ENCODE data around the gene HTT. TPM values are rescaled to one million over a fixed set of nuclear protein-coding genes. Genes with fewer than 3 reads are reported as not detected.
"Not testable (repeated sequence)": the region's sequence is repeated elsewhere in the genome, so short reads cannot be mapped to it uniquely, and the experiment has no call there.

The HTT gene
- total and polyA plus RNA-seq, 4 donors, result 38.9 to 51.5 (median 40.9) TPM

DNA sequence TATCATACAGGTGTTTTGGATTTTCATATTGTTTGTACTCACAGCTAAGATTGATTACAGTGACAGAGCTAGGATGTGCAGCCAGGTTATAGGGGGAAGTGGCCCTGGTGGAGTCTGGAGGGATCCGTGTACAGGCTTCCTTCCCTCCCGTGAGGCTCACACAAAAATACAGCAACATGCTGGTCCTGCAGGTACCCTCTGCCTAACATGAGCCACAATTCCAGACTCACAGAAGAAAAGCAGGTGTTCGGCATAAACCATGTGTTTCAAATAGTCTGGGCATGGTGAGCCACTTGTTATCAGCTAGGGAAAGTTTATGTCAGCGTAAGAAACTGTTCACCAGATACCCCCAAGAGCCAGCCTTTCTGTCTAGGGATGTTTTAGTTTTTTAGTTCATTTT is 82.9 kb downstream of the HTT start:
- H3K27me3 ChIP-seq (ENCODE audit: control insufficient read depth, insufficient read depth, low read length), result no peaks in the 10 kb centered on the region
- no CpG with 5 or more reads among the region's 4 CpGs for WGBS (ENCODE audit: insufficient coverage)
- no peak overlapping the region for H3K27ac ChIP-seq (ENCODE audit: low read depth, low read length)
- no peak for DNase-seq (ENCODE audit: low read depth in 4 of 6, low spot score in 6 of 6)
- H3K9me3 ChIP-seq (ENCODE audit: control insufficient read depth, insufficient read depth, low read length), result no peaks in the 10 kb centered on the region
- no peaks in the 10 kb centered on the region for H3K4me1 ChIP-seq (ENCODE audit: control insufficient read depth, insufficient read depth, low read length)
- no peak overlapping the region for H3K4me3 ChIP-seq (ENCODE audit: low read depth, low read length)
- H3K36me3 ChIP-seq (ENCODE audit: control insufficient read depth, insufficient read depth, low read length), result peaks cover 55% of the 10 kb centered on the region

DNA sequence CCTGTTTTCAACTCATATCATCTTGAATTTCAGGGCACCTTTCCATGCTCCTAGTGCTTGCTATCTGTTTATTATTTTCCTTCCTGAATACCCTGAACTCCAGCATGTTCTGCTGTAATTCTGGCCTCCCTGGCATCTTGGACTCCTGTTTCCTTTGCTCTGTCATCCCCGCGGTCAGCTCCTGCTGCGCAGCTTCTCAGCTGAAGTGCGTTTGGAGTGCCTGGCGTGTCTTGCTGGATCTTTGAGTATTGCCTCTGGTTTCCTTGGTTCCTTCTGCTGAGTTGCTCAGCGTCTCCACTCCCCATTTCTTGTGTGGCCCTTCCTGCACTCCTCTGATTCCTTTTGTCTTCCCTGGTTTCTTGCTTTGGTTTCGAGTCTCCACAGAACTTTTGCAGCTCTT is 84.4 kb downstream of the HTT start:
- peaks cover 40% of the 10 kb centered on the region for H3K36me3 ChIP-seq (ENCODE audit: control insufficient read depth, insufficient read depth, low read length)
- no peaks in the 10 kb centered on the region for H3K27me3 ChIP-seq (ENCODE audit: control insufficient read depth, insufficient read depth, low read length)
- no peak overlapping the region for H3K4me3 ChIP-seq (ENCODE audit: low read depth, low read length)
- H3K4me1 ChIP-seq (ENCODE audit: control insufficient read depth, insufficient read depth, low read length), result no peaks in the 10 kb centered on the region
- no peak for DNase-seq (ENCODE audit: low read depth in 4 of 6, low spot score in 6 of 6)
- 92% methylated on average over 7 of the region's 7 CpGs for WGBS (ENCODE audit: insufficient coverage)
- no peak overlapping the region for H3K27ac ChIP-seq (ENCODE audit: low read depth, low read length)
- no peaks in the 10 kb centered on the region for H3K9me3 ChIP-seq (ENCODE audit: control insufficient read depth, insufficient read depth, low read length)

DNA sequence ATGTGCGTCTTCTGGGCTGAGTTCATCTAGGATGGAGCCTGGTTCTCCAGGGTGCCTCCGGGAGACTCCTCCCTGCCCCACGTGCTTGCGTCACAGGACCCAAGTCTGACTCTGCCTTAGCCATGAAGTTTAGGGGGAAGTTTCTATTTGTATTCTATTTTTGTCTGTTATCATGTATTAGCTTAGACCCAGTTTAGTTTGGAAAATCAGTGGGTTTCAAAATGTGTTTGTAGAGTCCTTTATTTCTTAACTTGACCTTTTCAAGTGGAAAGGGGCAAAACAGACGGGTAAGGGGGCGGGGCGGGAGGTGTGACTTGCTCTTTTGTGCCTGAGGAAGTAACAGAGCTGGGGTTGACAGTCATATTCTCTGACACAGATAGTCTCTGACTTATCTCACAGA is 86.0 kb downstream of the HTT start:
- H3K36me3 ChIP-seq (ENCODE audit: control insufficient read depth, insufficient read depth, low read length), result peaks cover 27% of the 10 kb centered on the region

DNA sequence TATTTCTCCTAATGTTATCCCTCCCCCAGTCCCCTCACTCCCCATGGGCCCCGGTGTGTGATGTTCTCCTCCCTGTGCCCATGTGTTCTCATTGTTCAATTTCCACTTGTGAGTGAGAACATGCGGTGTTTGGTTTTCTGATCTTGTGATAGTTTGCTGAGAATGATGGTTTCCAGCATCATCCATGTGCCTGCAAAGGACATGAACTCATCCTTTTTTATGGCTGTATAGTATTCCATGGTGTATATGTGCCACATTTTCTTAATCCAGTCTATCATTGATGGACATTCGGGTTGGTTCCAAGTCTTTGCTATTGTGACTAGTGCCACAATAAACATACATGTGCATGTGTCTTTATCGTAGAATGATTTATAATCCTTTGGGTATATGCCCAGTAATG is 86.6 kb downstream of the HTT start:
- H3K27me3 ChIP-seq (ENCODE audit: control insufficient read depth, insufficient read depth, low read length); H3K4me1 ChIP-seq (ENCODE audit: control insufficient read depth, insufficient read depth, low read length); H3K4me3 ChIP-seq (ENCODE audit: low read depth, low read length); H3K27ac ChIP-seq (ENCODE audit: low read depth, low read length); DNase-seq (ENCODE audit: low read depth in 4 of 6, low spot score in 6 of 6); H3K9me3 ChIP-seq (ENCODE audit: control insufficient read depth, insufficient read depth, low read length): not testable (repeated sequence)
- 100% methylated on average over 1 of the region's 4 CpGs for WGBS (ENCODE audit: insufficient coverage)
- peaks cover 21% of the 10 kb centered on the region for H3K36me3 ChIP-seq (ENCODE audit: control insufficient read depth, insufficient read depth, low read length)

More for the DNA sequence above, 86.0 kb downstream of the HTT start:
- H3K27ac ChIP-seq (ENCODE audit: low read depth, low read length), result no peak overlapping the region
- H3K27me3 ChIP-seq (ENCODE audit: control insufficient read depth, insufficient read depth, low read length), result no peaks in the 10 kb centered on the region
- no peaks in the 10 kb centered on the region for H3K4me1 ChIP-seq (ENCODE audit: control insufficient read depth, insufficient read depth, low read length)
- no peak for DNase-seq (ENCODE audit: low read depth in 4 of 6, low spot score in 6 of 6)
- no peak overlapping the region for H3K4me3 ChIP-seq (ENCODE audit: low read depth, low read length)
- H3K9me3 ChIP-seq (ENCODE audit: control insufficient read depth, insufficient read depth, low read length), result no peaks in the 10 kb centered on the region
- 93% methylated on average over 6 of the region's 7 CpGs for WGBS (ENCODE audit: insufficient coverage)

DNA sequence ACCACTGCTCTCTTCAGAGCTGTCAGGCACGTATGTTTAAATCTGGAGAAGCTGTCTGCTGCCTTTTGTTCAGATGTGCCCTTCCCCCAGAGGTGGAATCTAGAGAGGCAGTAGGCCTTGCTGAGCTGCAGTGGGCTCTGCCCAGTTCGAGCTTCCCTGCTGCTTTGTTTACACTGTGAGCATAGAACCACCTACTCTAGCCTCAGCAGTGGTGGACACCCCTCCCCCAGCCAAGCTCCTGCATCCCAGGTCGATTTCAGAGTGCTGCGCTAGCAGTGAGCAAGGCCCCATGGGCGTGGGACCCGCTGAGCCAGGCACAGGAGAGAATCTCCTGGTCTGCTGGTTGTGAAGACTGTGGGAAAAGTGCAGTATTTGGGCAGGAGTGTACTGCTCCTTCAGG is 92.0 kb downstream of the HTT start:
- H3K27ac ChIP-seq (ENCODE audit: low read depth, low read length); H3K4me1 ChIP-seq (ENCODE audit: control insufficient read depth, insufficient read depth, low read length); H3K4me3 ChIP-seq (ENCODE audit: low read depth, low read length); H3K27me3 ChIP-seq (ENCODE audit: control insufficient read depth, insufficient read depth, low read length); DNase-seq (ENCODE audit: low read depth in 4 of 6, low spot score in 6 of 6); H3K9me3 ChIP-seq (ENCODE audit: control insufficient read depth, insufficient read depth, low read length): not testable (repeated sequence)
- H3K36me3 ChIP-seq (ENCODE audit: control insufficient read depth, insufficient read depth, low read length), result peaks cover 13% of the 10 kb centered on the region
- 73% methylated on average over 5 of the region's 6 CpGs for WGBS (ENCODE audit: insufficient coverage)

DNA sequence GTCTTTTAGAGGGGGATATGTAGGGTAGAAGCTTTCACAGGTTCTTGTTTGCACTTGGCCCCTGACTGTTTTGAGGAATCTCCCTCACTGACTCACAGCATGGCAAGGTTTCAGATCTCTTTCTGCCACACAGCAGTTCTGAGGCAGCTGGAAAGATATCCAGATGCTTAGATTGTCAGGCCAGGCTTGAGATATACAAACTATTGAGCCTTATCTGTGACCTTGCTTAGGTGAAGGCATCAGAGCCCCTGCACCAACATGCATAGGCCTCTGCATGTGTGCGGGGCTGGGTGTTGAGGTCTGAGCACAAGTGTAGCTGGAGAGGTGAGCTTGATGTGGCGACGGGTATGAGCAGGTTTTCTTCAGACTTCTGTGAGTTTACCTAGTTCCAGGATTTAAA is 93.5 kb downstream of the HTT start:
- no peaks in the 10 kb centered on the region for H3K9me3 ChIP-seq (ENCODE audit: control insufficient read depth, insufficient read depth, low read length)
- no peak overlapping the region for H3K27ac ChIP-seq (ENCODE audit: low read depth, low read length)
- H3K36me3 ChIP-seq (ENCODE audit: control insufficient read depth, insufficient read depth, low read length), result peaks cover 18% of the 10 kb centered on the region
- WGBS (ENCODE audit: insufficient coverage), result no CpG with 5 or more reads among the region's 3 CpGs
- no peaks in the 10 kb centered on the region for H3K4me1 ChIP-seq (ENCODE audit: control insufficient read depth, insufficient read depth, low read length)
- H3K4me3 ChIP-seq (ENCODE audit: low read depth, low read length), result no peak overlapping the region
- no peaks in the 10 kb centered on the region for H3K27me3 ChIP-seq (ENCODE audit: control insufficient read depth, insufficient read depth, low read length)
- no peak for DNase-seq (ENCODE audit: low read depth in 4 of 6, low spot score in 6 of 6)

DNA sequence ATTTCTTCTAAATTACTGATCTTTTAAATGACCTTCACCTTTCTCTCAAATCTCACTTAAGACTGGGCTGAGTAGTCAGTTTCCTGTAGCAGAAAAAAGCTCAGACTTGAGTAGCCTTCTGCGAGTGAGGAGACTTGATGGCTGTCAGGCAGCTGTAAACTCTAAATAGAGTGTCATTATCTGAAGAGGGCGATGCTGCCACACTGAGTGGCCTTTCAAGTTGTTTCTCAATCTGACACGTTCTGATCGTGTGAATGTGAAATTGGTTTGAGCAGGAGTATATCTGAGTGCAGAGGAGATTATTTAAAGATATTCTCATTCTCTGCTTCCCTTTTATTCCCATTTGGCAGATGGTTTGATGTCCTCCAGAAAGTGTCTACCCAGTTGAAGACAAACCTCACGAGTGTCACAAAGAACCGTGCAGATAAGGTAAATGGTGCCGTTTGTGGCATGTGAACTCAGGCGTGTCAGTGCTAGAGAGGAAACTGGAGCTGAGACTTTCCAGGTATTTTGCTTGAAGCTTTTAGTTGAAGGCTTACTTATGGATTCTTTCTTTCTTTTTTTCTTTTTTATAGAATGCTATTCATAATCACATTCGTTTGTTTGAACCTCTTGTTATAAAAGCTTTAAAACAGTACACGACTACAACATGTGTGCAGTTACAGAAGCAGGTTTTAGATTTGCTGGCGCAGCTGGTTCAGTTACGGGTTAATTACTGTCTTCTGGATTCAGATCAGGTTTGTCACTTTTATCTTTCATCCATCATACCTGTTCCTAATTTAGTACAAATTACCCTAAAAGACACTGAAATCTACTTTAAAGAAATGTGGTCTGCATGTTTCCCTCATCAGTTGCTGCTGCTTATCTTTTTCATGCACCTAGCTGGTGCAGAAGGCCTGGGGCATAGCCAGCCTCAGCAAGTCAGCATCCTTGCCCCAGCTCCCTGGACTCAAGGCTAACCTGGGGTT is 100.2 kb downstream of the HTT start:
- no peaks in the 10 kb centered on the region for H3K9me3 ChIP-seq (ENCODE audit: control insufficient read depth, insufficient read depth, low read length)
- H3K4me3 ChIP-seq (ENCODE audit: low read depth, low read length), result no peak overlapping the region
- peaks cover 7% of the 10 kb centered on the region for H3K4me1 ChIP-seq (ENCODE audit: control insufficient read depth, insufficient read depth, low read length)
- no peaks in the 10 kb centered on the region for H3K27me3 ChIP-seq (ENCODE audit: control insufficient read depth, insufficient read depth, low read length)
- no peak overlapping the region for H3K27ac ChIP-seq (ENCODE audit: low read depth, low read length)
- peak in 1 of 6 donors; percentile 40 for DNase-seq (ENCODE audit: low read depth in 4 of 6, low spot score in 6 of 6)
- peaks cover 31% of the 10 kb centered on the region for H3K36me3 ChIP-seq (ENCODE audit: control insufficient read depth, insufficient read depth, low read length)
- WGBS (ENCODE audit: insufficient coverage), result 78% methylated on average over 6 of the region's 12 CpGs

DNA sequence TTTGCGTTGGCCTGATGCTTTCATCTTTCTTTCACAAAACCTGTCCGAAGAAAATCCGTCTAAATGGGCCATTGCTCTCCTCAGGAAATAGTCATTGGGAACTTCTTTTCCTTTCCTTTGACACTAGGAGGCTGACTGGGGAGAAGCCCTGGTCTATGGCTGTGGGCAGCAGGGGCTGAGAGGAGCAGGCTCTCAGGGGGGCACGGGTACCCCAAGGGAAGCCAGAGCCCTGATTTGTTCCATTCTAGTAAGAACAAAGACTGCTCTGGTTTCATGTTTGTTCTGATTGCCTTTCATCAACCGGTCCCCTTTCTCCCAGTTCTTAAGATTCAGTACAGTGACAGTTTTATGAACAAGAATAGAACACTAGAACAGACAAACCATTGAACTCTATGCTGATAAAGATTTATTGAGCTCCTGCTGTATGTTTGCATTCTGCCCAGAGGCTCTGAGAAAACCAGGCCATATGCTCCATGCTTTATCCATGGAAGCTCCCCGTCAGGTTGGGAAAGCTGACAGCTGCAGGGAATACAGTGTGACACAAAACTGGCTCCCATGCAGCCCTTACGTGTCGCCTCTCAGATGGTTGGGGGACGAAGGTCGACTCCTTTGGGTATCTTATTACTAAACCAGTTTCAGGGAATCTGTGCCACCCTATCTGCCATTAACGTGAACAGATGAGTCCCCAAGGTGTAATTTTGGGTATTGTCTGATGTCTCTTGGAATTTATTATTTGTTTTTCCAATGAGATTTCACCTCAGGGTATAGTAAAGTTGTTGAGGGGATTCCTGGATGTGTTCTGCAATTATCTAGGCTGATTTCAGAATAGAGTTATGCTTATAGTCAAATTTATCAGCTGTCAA is 102.1 kb downstream of the HTT start:
- H3K36me3 ChIP-seq (ENCODE audit: control insufficient read depth, insufficient read depth, low read length), result peaks cover 33% of the 10 kb centered on the region
- 34% methylated on average over 7 of the region's 11 CpGs for WGBS (ENCODE audit: insufficient coverage)
- peaks cover 7% of the 10 kb centered on the region for H3K4me1 ChIP-seq (ENCODE audit: control insufficient read depth, insufficient read depth, low read length)
- no peak overlapping the region for H3K4me3 ChIP-seq (ENCODE audit: low read depth, low read length)
- H3K9me3 ChIP-seq (ENCODE audit: control insufficient read depth, insufficient read depth, low read length), result no peaks in the 10 kb centered on the region
- peak overlapping the region; percentile 47 for H3K27ac ChIP-seq (ENCODE audit: low read depth, low read length)
- H3K27me3 ChIP-seq (ENCODE audit: control insufficient read depth, insufficient read depth, low read length), result no peaks in the 10 kb centered on the region
- peak; percentile 22 to 94 (median 47) for DNase-seq (ENCODE audit: low read depth in 4 of 6, low spot score in 6 of 6)

DNA sequence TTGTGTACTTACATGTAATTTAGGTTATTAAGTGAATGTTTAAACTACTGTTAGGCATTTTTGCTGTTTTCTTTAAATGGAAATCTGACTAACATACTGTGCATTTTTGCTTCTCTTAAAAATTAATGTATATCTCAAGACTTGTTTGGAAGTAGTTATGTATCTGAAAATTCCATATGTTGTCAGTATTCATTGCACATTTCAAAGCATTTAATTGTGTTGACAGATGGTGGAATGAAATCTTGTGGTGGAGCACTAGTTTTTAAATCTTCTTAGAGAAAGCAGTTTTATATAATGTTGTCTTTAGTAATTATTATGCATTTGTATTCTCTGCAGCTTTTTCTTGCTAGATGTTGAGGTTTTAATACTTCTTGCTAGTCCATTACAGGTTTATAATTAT is 102.9 kb downstream of the HTT start:
- Histone ChIP-seq H3K4me3 (ENCODE audit: low read depth, low read length) (no peak overlapping the region), H3K9me3 (ENCODE audit: control insufficient read depth, insufficient read depth, low read length) (no peaks in the 10 kb centered on the region), H3K27me3 (ENCODE audit: control insufficient read depth, insufficient read depth, low read length) (no peaks in the 10 kb centered on the region), H3K4me1 (ENCODE audit: control insufficient read depth, insufficient read depth, low read length) (peaks cover 7% of the 10 kb centered on the region), H3K36me3 (ENCODE audit: control insufficient read depth, insufficient read depth, low read length) (peaks cover 38% of the 10 kb centered on the region), H3K27ac (ENCODE audit: low read depth, low read length) (no peak overlapping the region)
- peak in 2 of 6 donors; percentile 45 to 55 for DNase-seq (ENCODE audit: low read depth in 4 of 6, low spot score in 6 of 6)
